A673 (cell line): ENCODE measurements around the gene MKRN2. TPM values are rescaled to one million over a fixed set of nuclear protein-coding genes. Genes with fewer than 3 reads are reported as not detected.
A peak's percentile ranks its signal among the peaks of the same experiment; 100 is the strongest.

Source experiments
- Bru-seq: library from RNA; stranded (reverse); fragments of 400-500 nt; gene quantifications from one replicate; lab custom pipeline; 2021; lab: Mats Ljungman, UMichigan
- BruChase-seq, 2 experiments: library from RNA; stranded (reverse); fragments of 400-500 nt; gene quantifications; one replicate each; lab custom pipeline; 2021; lab: Mats Ljungman, UMichigan
- BruUV-seq: library from RNA; stranded (reverse); fragments of 400-500 nt; replicated peaks from 2 replicates; lab custom pipeline; 2021; lab: Mats Ljungman, UMichigan
- CTCF ChIA-PET: fragments of 300-600 bp; sonication (Branson Sonifier 250); formaldehyde crosslinking; loops from one replicate; lab custom pipeline; 2022; ENCODE audit warnings: antibody characterized with exemption; lab: Charles Lee
- POLR2A ChIA-PET: fragments of 300-600 bp; sonication (Branson Sonifier 250); formaldehyde crosslinking; loops from one replicate; lab custom pipeline; 2022; ENCODE audit warnings: antibody characterized with exemption; ENCODE audit not compliant: low non-redundant PET; lab: Charles Lee
- DNase-seq: peaks from one replicate; pipeline ENCODE4 v3.0.0-alpha.2; 2015; ENCODE audit warnings: low spot score
- H3K27ac ChIP-seq: fragments of 200-600 bp; sonication (generic); 2 replicates; pipeline ENCODE4 v1.5.1; 2016; ENCODE audit warnings: mixed run types, low read depth, mild to moderate bottlenecking, mixed read lengths, antibody characterized with exemption, low read length; ENCODE audit not compliant: poor library complexity, severe bottlenecking
- H3K27me3 ChIP-seq: fragments of 200-600 bp; sonication (generic); replicated peaks from 2 replicates; pipeline ENCODE4 v1.6.1; 2017; ENCODE audit warnings: mixed run types, low read depth, mild to moderate bottlenecking, mixed read lengths, antibody characterized with exemption, low read length; ENCODE audit not compliant: insufficient read depth, poor library complexity
- H3K36me3 ChIP-seq: fragments of 200-600 bp; sonication (generic); 2 replicates; pipeline ENCODE4 v1.6.1; 2016; ENCODE audit warnings: mixed run types, mild to moderate bottlenecking, mixed read lengths, antibody characterized with exemption, low read length; ENCODE audit not compliant: insufficient read depth, poor library complexity, severe bottlenecking
- H3K4me1 ChIP-seq: fragments of 200-600 bp; sonication (generic); 2 replicates; pipeline ENCODE4 v1.6.1; 2017; ENCODE audit warnings: mixed run types, mild to moderate bottlenecking, mixed read lengths, antibody characterized with exemption, low read length; ENCODE audit not compliant: insufficient read depth, poor library complexity, severe bottlenecking
- H3K4me3 ChIP-seq: fragments of 200-600 bp; sonication (generic); 2 replicates; pipeline ENCODE4 v1.5.1; 2016; ENCODE audit warnings: low read depth, mixed run types, mild to moderate bottlenecking, mixed read lengths, low read length; ENCODE audit not compliant: poor library complexity, severe bottlenecking
- H3K9me3 ChIP-seq: fragments of 200-600 bp; sonication (generic); 2 replicates; pipeline ENCODE4 v1.6.1; 2016; ENCODE audit warnings: mixed run types, low read depth, mild to moderate bottlenecking, mixed read lengths, antibody characterized with exemption, low read length; ENCODE audit not compliant: poor library complexity, severe bottlenecking
- CTCF ChIP-seq: fragments of 300-800, 200-600 bp; sonication (generic); conservative IDR thresholded peaks from 2 replicates; pipeline ENCODE4 v1.5.1; 2017; ENCODE audit warnings: low read depth, mild to moderate bottlenecking, antibody characterized with exemption, low read length, moderate library complexity, mixed read lengths
- EZH2 ChIP-seq: fragments of 200-600 bp; sonication (generic); IDR thresholded peaks from 2 replicates; pipeline ENCODE4 v1.6.1; 2017; ENCODE audit warnings: borderline replicate concordance, low read depth, mild to moderate bottlenecking, mixed read lengths, antibody characterized with exemption, low read length; ENCODE audit not compliant: poor library complexity, severe bottlenecking
- intact Hi-C: fragments of 100-400 bp; cut with micrococcal nuclease; formaldehyde crosslinking; loops from one replicate; pipeline ENCODE4 v1.10.0; 2022; ENCODE audit not compliant: unreplicated experiment
- long read RNA-seq: library from polyadenylated mRNA; stranded (forward); transcript quantifications from one replicate; pipeline ENCODE4 v2.0.0, GENCODE V29; 2022
- total RNA-seq: library from RNA; stranded (reverse); gene quantifications from 2 replicates; pipeline ENCODE4 v1.2.3, GENCODE V29; 2021

MKRN2 gene
- total RNA-seq = 45.7 and 47.3 TPM in 2 replicates
- Bru-seq, nascent RNA = percentile 86 among the genes with signal in this experiment
- percentile 88 among the genes with signal in this experiment for BruChase-seq, experiment 1, labeled RNA remaining after a 2-hour chase
- percentile 86 among the genes with signal in this experiment for BruChase-seq, experiment 2, labeled RNA remaining after a 6-hour chase
- long read RNA-seq, transcript MKRN2-201 (8 exons, 2,848 nt) = major isoform, 150 of 170 reads
- long read RNA-seq, partial matches to known transcripts = 6 of 170 reads
- long read RNA-seq, other reads (novel, unspliced or antisense) = 11 of 170 reads

GRCh38 chr3:12556690-12557472, at the start of gene MKRN2:
Gene MKRN2 (plus strand): TSS chr3:12557087. CDS start chr3:12557151, 64 bp downstream.
- ChIA-PET CTCF (no interaction called here), POLR2A (no interaction called here)
- TF ChIP-seq CTCF = no peak
- no peak for TF ChIP-seq EZH2
- Histone ChIP-seq H3K27ac (peak within 1 kb of the TSS; percentile 94), H3K4me1 (peaks cover 10% of the 10 kb centered on the region), H3K27me3 (no peaks in the 10 kb centered on the region), H3K9me3 (no peaks in the 10 kb centered on the region), H3K4me3 (peak within 1 kb of the TSS; percentile 85), H3K36me3 (no peaks in the 10 kb centered on the region)
- BruUV-seq = no TSS peak
- intact Hi-C loops = loop anchor here (5.0 kb wide), 1 partner anchor 105 kb away; the partner anchor contains the start of gene RAF1
- DNase-seq = peak; percentile 93

- no peak overlapping the region for H3K27ac ChIP-seq
Observed at GRCh38 chr3:12507591-12508281, 49.2 kb upstream of the MKRN2 start.

More at GRCh38 chr3:12507591-12508281, 49.2 kb upstream of the MKRN2 start:
- ChIA-PET POLR2A (no interaction called here), CTCF (no interaction called here)
- BruUV-seq = no TSS peak
- no peak for DNase-seq
- no peak for TF ChIP-seq CTCF
- H3K27me3 ChIP-seq = no peaks in the 10 kb centered on the region
- intact Hi-C loops = no loop called here
- H3K9me3 ChIP-seq = no peaks in the 10 kb centered on the region
- no peak overlapping the region for H3K4me3 ChIP-seq
- H3K36me3 ChIP-seq = peaks cover 34% of the 10 kb centered on the region
- H3K4me1 ChIP-seq = no peaks in the 10 kb centered on the region
